G401.6 (cell line): ENCODE measurements around the gene IFNA5.

Experiments used
- FAIRE-seq: peaks from 2 replicates; lab custom pipeline; 2012; peaks lifted over from hg19 to GRCh38; lab: Jason Lieb, UNC

The IFNA5 gene

DNA sequence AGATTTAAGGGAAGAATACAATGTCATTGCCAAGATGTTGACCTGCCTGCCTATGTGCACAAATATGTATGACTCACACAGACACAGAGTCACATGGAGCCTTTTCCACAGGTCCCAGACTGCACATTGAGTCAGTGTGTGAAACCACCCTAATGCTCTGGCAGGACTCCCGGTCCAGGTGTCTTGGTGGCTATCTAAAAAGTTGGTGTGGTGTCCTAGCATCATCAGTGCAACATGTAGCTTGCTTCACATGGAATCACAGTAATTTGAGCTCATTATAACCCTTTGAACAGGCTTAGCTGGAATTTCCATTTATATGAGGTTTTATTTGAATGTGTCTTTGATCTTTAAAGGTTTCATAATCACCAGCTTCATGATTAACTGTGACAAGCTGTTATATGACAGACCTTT is 10.7 kb downstream of the IFNA5 start:
- FAIRE-seq = no peak

DNA sequence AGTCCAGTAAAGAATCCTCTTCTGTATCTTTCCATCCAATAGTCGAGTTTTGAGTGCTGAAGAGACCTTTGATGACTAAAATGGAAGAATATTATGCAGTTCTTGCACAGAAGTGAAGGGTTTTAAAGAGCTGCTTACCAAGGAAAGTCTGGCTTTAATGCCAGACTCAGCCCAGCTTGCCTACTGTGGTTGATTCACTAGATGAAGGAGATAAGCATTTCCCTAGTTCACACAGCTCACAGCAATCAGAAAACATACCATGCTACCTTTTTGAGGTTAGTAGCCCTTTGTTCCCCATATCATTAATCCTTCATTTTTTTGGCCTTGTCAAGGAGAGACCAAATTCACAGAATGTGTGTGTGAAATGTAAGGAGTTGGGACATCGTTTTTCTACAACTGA is 15.3 kb downstream of the IFNA5 start:
- no peak for FAIRE-seq

DNA sequence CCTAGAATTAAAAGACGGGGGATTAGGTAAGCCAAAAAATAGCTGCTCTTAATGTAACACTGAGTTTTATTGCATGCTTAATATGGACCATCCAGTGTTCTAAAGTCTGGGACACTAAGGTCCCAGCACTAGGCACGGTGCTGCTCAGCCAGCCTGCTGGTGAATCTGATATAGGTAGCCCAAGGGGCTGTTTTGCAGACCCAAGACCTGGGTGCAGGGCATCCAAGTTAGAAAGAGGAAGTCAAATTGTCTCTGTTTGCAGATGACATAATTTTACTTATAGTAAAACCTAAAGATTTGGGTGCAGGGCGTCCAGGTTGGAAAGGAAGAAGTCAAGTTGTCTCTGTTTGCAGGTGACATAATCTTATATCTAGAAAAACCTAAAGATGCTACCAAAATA is 17.8 kb downstream of the IFNA5 start:
- FAIRE-seq = no peak

GRCh38 chr9:21286659-21287058 is 18.5 kb downstream of the IFNA5 start:
- FAIRE-seq = no peak

DNA sequence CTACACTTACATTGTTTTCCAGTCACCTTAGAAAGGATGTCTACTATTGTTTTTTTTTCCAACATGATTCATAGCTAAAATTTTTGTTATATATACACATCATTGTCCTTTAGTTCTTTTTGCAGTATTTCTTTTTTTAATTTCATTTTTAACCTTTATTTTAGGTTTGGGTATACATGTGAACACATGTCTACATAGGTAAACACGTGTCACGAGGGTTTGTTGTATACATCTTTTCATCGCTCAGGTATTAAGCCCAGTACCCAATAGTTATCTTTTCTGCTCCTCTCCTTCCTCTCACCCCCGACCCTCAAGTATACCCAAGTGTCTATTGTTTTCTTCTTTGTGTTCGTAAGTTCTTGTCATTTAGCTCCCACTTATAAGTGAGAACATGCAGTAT is 19.0 kb downstream of the IFNA5 start:
- no peak for FAIRE-seq

- no peak for FAIRE-seq
Observed at GRCh38 chr9:21281275-21281674, 23.8 kb downstream of the IFNA5 start.

- no peak for FAIRE-seq
Observed at GRCh38 chr9:21268347-21268657, 36.8 kb downstream of the IFNA5 start.

GRCh38 chr9:21267485-21268346 is 37.4 kb downstream of the IFNA5 start:
- FAIRE-seq = no peak

DNA sequence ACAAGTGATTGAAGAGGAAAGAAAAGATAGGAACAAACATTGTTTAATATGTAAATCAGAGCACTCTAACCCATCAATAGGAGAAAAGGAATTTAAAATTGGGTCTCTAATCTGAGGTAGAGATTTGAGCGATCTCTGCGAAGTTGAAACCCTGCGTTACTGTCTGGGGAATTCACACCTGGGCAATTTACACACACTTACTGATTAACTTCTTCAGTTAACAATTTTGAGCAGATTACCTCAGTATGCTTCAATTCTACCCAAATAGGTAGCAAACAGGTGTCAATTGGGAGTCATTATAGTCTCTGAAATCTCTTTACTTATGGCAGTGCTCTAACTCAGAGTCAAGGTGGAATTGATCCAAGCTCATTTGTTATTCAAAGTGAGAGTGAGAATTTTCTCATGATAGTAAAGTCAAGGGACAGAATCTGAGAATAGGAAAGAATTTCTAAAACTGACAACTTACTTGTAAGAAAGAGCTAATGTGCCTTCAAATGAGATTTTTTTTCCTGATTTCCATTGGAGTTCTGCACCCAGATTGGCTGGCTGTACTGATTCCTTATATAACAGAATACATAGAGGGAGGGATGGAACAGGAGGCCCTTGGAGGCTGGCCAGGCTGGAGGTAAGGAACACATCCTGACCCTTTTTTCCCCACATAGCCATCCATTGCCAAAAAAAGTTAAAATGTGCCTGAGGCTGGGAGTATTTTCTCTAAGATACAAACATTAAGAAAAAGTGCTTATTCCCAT is 38.2 kb downstream of the IFNA5 start:
- no peak for FAIRE-seq

GRCh38 chr9:21265421-21266189 is 39.5 kb downstream of the IFNA5 start:
- FAIRE-seq = no peak

- FAIRE-seq = no peak
Observed at GRCh38 chr9:21255538-21256212, 49.4 kb downstream of the IFNA5 start.
